ENCODE measurements around the gene NPY.

The NPY gene

GRCh38 chr7:24316340-24316739 lies 32.4 kb downstream of the NPY start:
- DNase-seq (ENCODE audit: low spot score): no peak

GRCh38 chr7:24318326-24318725 lies 34.3 kb downstream of the NPY start:
- DNase-seq (ENCODE audit: low spot score): peak; percentile 6

- no peak for DNase-seq (ENCODE audit: low spot score)
Measured at GRCh38 chr7:24319209-24319608, 35.2 kb downstream of the NPY start.

GRCh38 chr7:24323961-24324480 lies 40.0 kb downstream of the NPY start:
- no peak for DNase-seq (ENCODE audit: low spot score)

- DNase-seq (ENCODE audit: low spot score): no peak
Measured at GRCh38 chr7:24325708-24326107, 41.7 kb downstream of the NPY start.

- DNase-seq (ENCODE audit: low spot score): no peak
Measured at GRCh38 chr7:24328050-24328449, 44.1 kb downstream of the NPY start.

GRCh38 chr7:24328894-24329293 lies 44.9 kb downstream of the NPY start:
- no peak for DNase-seq (ENCODE audit: low spot score)

GRCh38 chr7:24334012-24334411 lies 50.0 kb downstream of the NPY start:
- DNase-seq (ENCODE audit: low spot score): no peak

- no peak for DNase-seq (ENCODE audit: low spot score)
Measured at GRCh38 chr7:24334627-24335026, 50.6 kb downstream of the NPY start.

- DNase-seq (ENCODE audit: low spot score): no peak
Measured at GRCh38 chr7:24336461-24336860, 52.5 kb downstream of the NPY start.

- DNase-seq (ENCODE audit: low spot score): no peak
Measured at GRCh38 chr7:24337180-24337579, 53.2 kb downstream of the NPY start.

GRCh38 chr7:24339575-24339974 lies 55.6 kb downstream of the NPY start:
- no peak for DNase-seq (ENCODE audit: low spot score)

- no peak for DNase-seq (ENCODE audit: low spot score)
Measured at GRCh38 chr7:24340727-24341126, 56.7 kb downstream of the NPY start.

All from GM03348 (cell line).